ENCODE results near the gene TBC1D13.
A peak's percentile ranks its signal among the peaks of the same experiment; 100 is the strongest.

TBC1D13 gene

DNA sequence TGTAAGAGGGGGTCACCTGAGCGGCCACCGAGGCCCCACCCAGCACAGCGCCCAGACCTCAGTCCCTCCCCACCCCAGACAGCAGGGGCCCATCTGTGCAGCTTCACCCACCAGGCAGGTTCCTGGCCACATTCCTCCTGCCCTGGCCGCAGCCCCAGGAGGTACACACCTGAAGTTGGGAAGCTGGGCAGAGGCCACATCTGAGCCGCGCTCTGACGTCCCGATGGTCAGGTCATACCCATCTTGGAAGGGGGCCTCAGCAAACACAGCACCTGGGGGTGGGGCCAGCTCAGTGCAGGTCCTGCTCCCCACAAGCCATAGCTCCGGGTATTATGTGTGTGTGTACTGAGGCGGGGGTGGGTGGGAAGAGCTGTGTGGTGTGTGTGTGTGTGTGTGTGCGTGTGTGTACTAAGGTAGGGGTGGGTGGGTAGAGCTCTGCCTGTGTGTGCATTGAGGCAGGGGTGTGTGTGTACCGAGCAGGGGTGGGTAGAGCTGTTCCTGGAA lies 36.9 kb downstream of the TBC1D13 start:
- TF ChIP-seq, protein P1, sequence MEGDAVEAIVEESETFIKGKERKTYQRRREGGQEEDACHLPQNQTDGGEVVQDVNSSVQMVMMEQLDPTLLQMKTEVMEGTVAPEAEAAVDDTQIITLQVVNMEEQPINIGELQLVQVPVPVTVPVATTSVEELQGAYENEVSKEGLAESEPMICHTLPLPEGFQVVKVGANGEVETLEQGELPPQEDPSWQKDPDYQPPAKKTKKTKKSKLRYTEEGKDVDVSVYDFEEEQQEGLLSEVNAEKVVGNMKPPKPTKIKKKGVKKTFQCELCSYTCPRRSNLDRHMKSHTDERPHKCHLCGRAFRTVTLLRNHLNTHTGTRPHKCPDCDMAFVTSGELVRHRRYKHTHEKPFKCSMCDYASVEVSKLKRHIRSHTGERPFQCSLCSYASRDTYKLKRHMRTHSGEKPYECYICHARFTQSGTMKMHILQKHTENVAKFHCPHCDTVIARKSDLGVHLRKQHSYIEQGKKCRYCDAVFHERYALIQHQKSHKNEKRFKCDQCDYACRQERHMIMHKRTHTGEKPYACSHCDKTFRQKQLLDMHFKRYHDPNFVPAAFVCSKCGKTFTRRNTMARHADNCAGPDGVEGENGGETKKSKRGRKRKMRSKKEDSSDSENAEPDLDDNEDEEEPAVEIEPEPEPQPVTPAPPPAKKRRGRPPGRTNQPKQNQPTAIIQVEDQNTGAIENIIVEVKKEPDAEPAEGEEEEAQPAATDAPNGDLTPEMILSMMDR (IDR thresholded peaks at IDR 0.05; ENCODE audit: borderline replicate concordance, control extremely low read depth, extremely low read depth, insufficient read depth, missing control alignments): no peak
- in situ Hi-C loops (cut with MboI; ENCODE audit: low sequenced_read_pairs, unreplicated experiment): no loop called here
- DNase-seq (ENCODE audit: low spot score): no peak

DNA sequence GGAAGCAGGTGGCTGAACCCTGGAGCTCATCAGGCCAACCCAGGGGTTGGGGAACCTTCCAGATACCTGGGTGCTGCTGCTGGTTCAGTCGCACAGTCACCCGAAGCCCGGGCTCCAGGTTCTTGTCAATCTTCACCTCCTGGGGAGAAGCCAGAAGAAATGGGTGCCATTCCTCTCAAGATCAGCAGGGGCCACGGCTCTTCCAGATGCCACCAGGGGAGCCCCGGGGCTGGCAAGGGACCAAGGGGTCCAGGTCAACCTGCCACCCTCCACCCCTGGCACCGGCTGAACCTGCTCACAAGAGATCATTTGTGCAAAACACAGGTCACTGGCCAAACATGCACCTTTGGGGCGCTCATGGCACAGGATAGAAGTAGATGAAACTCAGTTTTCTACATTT lies 37.9 kb downstream of the TBC1D13 start:
- in situ Hi-C loops (cut with MboI; ENCODE audit: low sequenced_read_pairs, unreplicated experiment): no loop called here
- TF ChIP-seq, protein P1 (IDR thresholded peaks at IDR 0.05; ENCODE audit: borderline replicate concordance, control extremely low read depth, extremely low read depth, insufficient read depth, missing control alignments): no peak
- DNase-seq (ENCODE audit: low spot score): no peak

DNA sequence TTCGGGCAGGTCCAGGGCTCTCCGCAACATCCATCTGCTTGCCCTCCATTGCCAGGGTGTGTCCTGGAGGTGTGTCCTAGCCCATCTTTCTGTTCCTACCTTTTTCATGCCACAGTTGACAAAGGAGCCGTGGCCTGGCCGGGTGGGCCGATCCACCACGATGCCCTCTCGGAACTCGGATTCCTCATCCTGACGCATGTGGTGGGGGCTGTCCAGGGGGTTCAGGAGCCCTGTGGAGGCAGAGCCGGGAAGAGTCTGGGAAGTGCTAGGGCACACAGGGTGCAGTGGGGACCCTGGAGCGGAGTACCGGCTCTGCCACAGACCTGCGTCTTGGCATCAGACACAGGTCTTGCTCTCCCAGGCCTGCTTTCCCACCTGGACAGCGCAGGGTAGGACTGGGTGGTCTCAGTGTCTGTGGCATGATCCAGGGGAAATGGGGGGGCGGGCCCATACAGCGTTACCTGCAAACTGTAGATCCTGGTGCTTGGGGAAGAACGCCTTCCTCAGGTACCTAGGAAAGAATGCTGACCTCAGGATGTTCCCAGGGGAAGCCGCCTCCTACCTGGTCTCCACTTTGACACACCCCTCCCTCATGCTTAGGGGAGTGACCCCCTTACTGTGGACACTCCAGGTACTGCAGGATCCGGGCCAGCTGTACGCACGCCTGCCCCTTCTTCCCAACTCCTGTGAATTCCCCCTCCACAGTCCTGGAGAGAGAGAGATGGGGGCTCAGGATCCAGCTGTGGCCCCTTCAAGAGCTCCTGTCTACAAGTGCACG lies 39.1 kb downstream of the TBC1D13 start:
- TF ChIP-seq, protein P1 (IDR thresholded peaks at IDR 0.05; ENCODE audit: borderline replicate concordance, control extremely low read depth, extremely low read depth, insufficient read depth, missing control alignments): no peak
- no peak for DNase-seq (ENCODE audit: low spot score)
- in situ Hi-C loops (cut with MboI; ENCODE audit: low sequenced_read_pairs, unreplicated experiment): no loop called here

DNA sequence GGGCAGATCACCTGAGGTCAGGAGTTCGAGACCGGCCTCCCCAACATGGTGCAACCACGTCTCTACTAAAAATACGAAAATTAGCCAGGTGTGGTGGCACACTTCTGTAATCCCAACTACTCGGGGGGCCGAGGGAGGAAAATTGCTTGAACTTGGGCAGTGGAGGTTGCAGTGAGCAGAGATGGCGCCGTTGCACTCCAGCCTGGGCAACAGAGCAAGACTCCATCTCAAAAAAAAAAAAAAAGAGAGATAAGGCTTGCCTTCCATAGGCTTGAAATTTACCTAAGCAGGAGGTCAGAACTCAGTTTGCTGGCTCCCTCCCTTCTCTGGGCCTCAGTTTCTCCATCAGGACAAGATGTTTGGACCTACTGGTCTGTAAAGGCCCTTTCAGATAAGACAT lies 41.2 kb downstream of the TBC1D13 start:
- DNase-seq (ENCODE audit: low spot score): no peak
- in situ Hi-C loops (cut with MboI; ENCODE audit: low sequenced_read_pairs, unreplicated experiment): no loop called here
- TF ChIP-seq, protein P1 (IDR thresholded peaks at IDR 0.05; ENCODE audit: borderline replicate concordance, control extremely low read depth, extremely low read depth, insufficient read depth, missing control alignments): no peak

DNA sequence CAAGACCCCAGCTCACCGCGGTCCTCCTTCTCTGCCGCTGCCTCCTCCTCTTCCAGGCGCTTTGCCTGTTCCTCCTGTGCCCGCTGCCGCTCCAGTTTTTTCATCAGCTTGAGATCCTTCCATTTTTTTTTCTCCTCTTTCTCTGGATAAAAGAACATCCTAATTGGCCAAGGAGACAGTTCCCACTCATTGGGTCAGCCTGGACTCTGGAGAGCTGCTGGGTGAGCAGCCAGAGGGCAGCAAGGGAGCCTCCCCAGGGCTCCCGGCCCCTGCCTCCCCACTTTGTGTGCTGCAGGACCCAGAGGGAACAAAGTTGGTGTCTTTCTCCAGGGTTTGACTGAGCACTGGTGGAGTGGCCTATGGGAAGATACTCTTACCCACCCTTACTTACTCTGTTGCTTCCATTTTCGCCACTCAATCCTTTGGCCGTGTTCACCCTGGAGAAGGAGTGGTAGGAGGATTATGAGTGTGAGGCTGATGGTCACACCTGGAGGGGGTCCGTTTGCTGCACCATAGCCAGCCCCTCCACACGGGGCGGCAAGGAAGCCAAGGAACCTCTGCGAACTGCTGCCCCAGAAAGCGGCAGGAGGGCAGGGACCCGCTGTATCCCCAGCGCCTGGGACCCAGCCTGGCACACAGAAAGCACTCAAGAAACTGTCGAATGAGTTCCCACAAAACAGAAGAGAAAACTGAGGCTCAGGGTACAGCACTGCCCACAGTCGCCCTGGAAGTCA lies 41.8 kb downstream of the TBC1D13 start:
- no peak for DNase-seq (ENCODE audit: low spot score)
- in situ Hi-C loops (cut with MboI; ENCODE audit: low sequenced_read_pairs, unreplicated experiment): no loop called here
- TF ChIP-seq, protein P1 (IDR thresholded peaks at IDR 0.05; ENCODE audit: borderline replicate concordance, control extremely low read depth, extremely low read depth, insufficient read depth, missing control alignments): no peak

DNA sequence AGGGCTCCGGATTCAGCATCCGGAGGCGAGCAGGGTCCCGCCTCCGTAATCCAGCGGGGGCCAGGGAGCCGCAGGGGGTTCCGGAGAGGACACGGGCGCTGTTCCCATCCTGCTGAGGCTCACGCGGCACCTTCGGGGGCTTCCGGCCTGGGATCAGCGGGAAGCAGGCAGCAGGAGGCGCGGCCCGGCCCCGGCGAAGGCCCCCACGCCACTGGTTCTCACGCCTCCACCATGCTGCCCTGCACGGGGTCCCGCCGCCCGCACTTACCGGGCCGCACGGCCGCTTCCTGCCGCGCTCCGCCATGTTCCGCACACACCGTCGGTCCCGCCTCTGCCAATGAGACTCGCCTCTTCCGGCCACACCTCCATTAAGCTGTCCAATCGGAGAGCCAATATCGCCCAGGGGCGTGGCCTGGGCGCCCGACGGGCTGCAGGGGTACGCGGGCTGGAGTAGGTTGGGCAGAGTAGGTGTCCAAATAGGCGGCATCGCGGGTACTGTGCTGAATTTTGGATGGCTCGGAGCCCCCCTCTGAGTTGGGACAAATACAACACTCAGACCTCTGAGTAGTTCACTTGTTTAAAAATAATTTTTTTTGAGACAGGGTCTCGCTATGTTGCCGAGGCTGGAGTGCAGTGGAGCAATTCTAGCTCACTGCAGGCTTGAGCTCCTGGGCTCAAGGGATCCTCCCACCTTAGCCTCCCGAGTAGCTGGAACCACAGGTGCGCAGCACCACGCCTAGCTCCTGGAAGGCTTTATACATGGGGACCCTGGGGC lies 42.6 kb downstream of the TBC1D13 start, which contains the start of gene SPOUT1:
TSS of gene SPOUT1 (minus strand) at position 318 of the 775 bp plus-strand sequence. CDS start at position 304, 14 bp downstream.
- TF ChIP-seq, protein P1 (IDR thresholded peaks at IDR 0.05; ENCODE audit: borderline replicate concordance, control extremely low read depth, extremely low read depth, insufficient read depth, missing control alignments): no peak
- in situ Hi-C loops (cut with MboI; ENCODE audit: low sequenced_read_pairs, unreplicated experiment): no loop called here
- DNase-seq (ENCODE audit: low spot score): peak; percentile 99
